Right atrium auricular region (tissue), 2 donors: ENCODE results near the gene FRMD4A. TPM values are rescaled to one million over a fixed set of nuclear protein-coding genes. Genes with fewer than 3 reads are reported as not detected.
"Not testable (repeated sequence)": the region's sequence is repeated elsewhere in the genome, so short reads cannot be mapped to it uniquely, and the experiment has no call there.

Experiments
- DNase-seq: peaks from one replicate; pipeline ENCODE4 v3.0.0-alpha.2; 2019; ENCODE audit warnings: low spot score
- H3K27ac ChIP-seq, 2 donors: fragments of 200-600 bp; sonication (generic); 1 replicate in 1 of 2; 2 replicates in 1 of 2; pipeline ENCODE4 v1.5.1; 2016 to 2019
- H3K27me3 ChIP-seq, 2 donors: fragments of 200-600 bp; sonication (generic); one replicate each; pipeline versions ENCODE4 v1.5.1 to v1.6.0; 2017 to 2019
- H3K36me3 ChIP-seq: fragments of 200-600 bp; sonication (generic); one replicate; pipeline ENCODE4 v1.5.1; 2016
- H3K4me1 ChIP-seq, 2 donors: fragments of 200-600 bp; sonication (generic); one replicate each; pipeline versions ENCODE4 v1.5.1 to v1.6.0; 2017 to 2019
- H3K4me3 ChIP-seq, 2 donors: fragments of 200-600 bp; sonication (generic); 1 replicate in 1 of 2; 2 replicates in 1 of 2; pipeline ENCODE4 v1.5.1; 2017 to 2019; ENCODE audit warnings: mild to moderate bottlenecking in 1 of 2, moderate library complexity in 1 of 2
- H3K9me3 ChIP-seq, 2 donors: fragments of 200-600 bp; sonication (generic); one replicate each; pipeline ENCODE4 v1.5.1; 2019
- CTCF ChIP-seq, 2 donors: fragments of 200-600 bp; sonication (generic); IDR thresholded peaks; one replicate each; pipeline ENCODE4 v1.5.1; 2019; ENCODE audit warnings: antibody characterized with exemption in 2 of 2
- total RNA-seq, 2 donors: library from RNA; depleted of rRNA; stranded (reverse); fragments of >200 nt; gene quantifications; one replicate each; pipeline ENCODE4 v1.1.0, GENCODE V29; 2016

The FRMD4A gene
- total RNA-seq, 2 donors from 2014 or later, result 15.9 to 22.9 TPM

- no peak for TF ChIP-seq CTCF (IDR thresholded peaks at IDR 0.05)
- Histone ChIP-seq H3K27me3 (no peaks in the 10 kb centered on the region), H3K9me3 (no peaks in the 10 kb centered on the region), H3K27ac (peak overlapping the region; percentile 69 to 71), H3K4me3 (peak overlapping the region; percentile 17 to 37), H3K4me1 (peaks cover 0 to 23% of the 10 kb centered on the region in 2 donors), H3K36me3 (no peaks in the 10 kb centered on the region)
- DNase-seq, result peak; percentile 78
Measured at GRCh38 chr10:13717936-13718772, 612.6 kb downstream of the FRMD4A start.

GRCh38 chr10:13717571-13717935, 613.2 kb downstream of the FRMD4A start:
- Histone ChIP-seq H3K27ac (peak overlapping the region; percentile 69 to 71), H3K36me3 (no peaks in the 10 kb centered on the region), H3K4me3 (peak overlapping the region in 1 of 2 donors; percentile 37), H3K9me3 (no peaks in the 10 kb centered on the region), H3K4me1 (peaks cover 0 to 29% of the 10 kb centered on the region in 2 donors), H3K27me3 (no peaks in the 10 kb centered on the region)
- no peak for DNase-seq
- no peak for TF ChIP-seq CTCF (IDR thresholded peaks at IDR 0.05)

GRCh38 chr10:13716081-13717071, 614.3 kb downstream of the FRMD4A start:
- Histone ChIP-seq H3K4me3 (no peak overlapping the region), H3K36me3 (no peaks in the 10 kb centered on the region), H3K27me3 (no peaks in the 10 kb centered on the region), H3K27ac (peak overlapping the region; percentile 45 to 69), H3K9me3 (no peaks in the 10 kb centered on the region), H3K4me1 (peaks cover 0 to 35% of the 10 kb centered on the region in 2 donors)
- no peak for DNase-seq
- no peak for TF ChIP-seq CTCF (IDR thresholded peaks at IDR 0.05)

GRCh38 chr10:13715596-13715995, 615.1 kb downstream of the FRMD4A start:
- H3K27ac ChIP-seq, result peak overlapping the region in 1 of 2 donors; percentile 55
- peaks cover 0 to 35% of the 10 kb centered on the region in 2 donors for H3K4me1 ChIP-seq
- H3K36me3 ChIP-seq, H3K9me3 ChIP-seq, H3K4me3 ChIP-seq, H3K27me3 ChIP-seq, DNase-seq: not testable (repeated sequence)

GRCh38 chr10:13715100-13715499, 615.6 kb downstream of the FRMD4A start:
- Histone ChIP-seq H3K27ac (peak overlapping the region in 1 of 2 donors; percentile 55), H3K9me3 (no peaks in the 10 kb centered on the region), H3K36me3 (no peaks in the 10 kb centered on the region), H3K27me3 (no peaks in the 10 kb centered on the region), H3K4me1 (peaks cover 0 to 39% of the 10 kb centered on the region in 2 donors), H3K4me3 (no peak overlapping the region)
- TF ChIP-seq CTCF (IDR thresholded peaks at IDR 0.05), result no peak
- DNase-seq, result no peak
